GM23338 (cell line): Measurements from ENCODE around the gene PCGF6.

Experiments used
- CREB1 ChIP-seq: fragments of 250-450 bp; sonication (Bioruptor Pico); IDR thresholded peaks from 2 replicates; pipeline ENCODE4 v1.5.0; 2020; ENCODE audit warnings: low read depth, mild to moderate bottlenecking, moderate library complexity
- CTCF ChIP-seq, 2 experiments: fragments of 200-600 bp in 1 of 2; sonication (generic) in 1 of 2; conservative IDR thresholded peaks; 2 replicates each; pipeline versions ENCODE4 v1.5.1 to v1.6.1; 2016 to 2017; ENCODE audit warnings: antibody characterized with exemption in 2 of 2, low read depth in 2 of 2, mild to moderate bottlenecking in 2 of 2, moderate library complexity in 1 of 2
- EZH2 ChIP-seq: fragments of 200-600 bp; sonication (generic); IDR thresholded peaks from one replicate; pipeline ENCODE4 v1.8.0; 2017; ENCODE audit warnings: antibody characterized with exemption, mild to moderate bottlenecking, low read depth; ENCODE audit not compliant: unreplicated experiment
- EZH2phosphoT487 ChIP-seq: fragments of 200-600 bp; sonication (generic); IDR thresholded peaks from one replicate; pipeline ENCODE4 v1.8.1; 2018; ENCODE audit warnings: antibody characterized with exemption; ENCODE audit not compliant: unreplicated experiment
- JUNB ChIP-seq: IDR thresholded peaks from one replicate; pipeline ENCODE4 v1.6.1; 2016; ENCODE audit warnings: antibody characterized with exemption; ENCODE audit not compliant: unreplicated experiment
- POLR2AphosphoS5 ChIP-seq: IDR thresholded peaks from 2 replicates; pipeline ENCODE4 v1.6.1; 2016; ENCODE audit warnings: antibody characterized with exemption, low read depth
- REST ChIP-seq: IDR thresholded peaks from one replicate; pipeline ENCODE4 v1.6.1; 2018; ENCODE audit warnings: antibody characterized with exemption; ENCODE audit not compliant: unreplicated experiment
- ZNF462 ChIP-seq: fragments of 250-450 bp; sonication (Bioruptor Pico); IDR thresholded peaks from 2 replicates; pipeline ENCODE4 v1.5.0; 2020; ENCODE audit warnings: mild to moderate bottlenecking, moderate library complexity

- TF ChIP-seq CTCF (conservative IDR thresholded peaks at IDR 0.05; ENCODE audit: low read depth in 2 of 2) (no peak), CREB1 (CRISPR knock-in tag) (no peak), EZH2 (no peak), REST (no peak), POLR2AphosphoS5 (no peak), EZH2phosphoT487 (no peak), ZNF462 (no peak), JUNB (no peak)
Observed at GRCh38 chr10:103350175-103350516, 794 bp downstream of the PCGF6 start.
